ENCODE results near the gene IGSF9.

Gene IGSF9, protein sequence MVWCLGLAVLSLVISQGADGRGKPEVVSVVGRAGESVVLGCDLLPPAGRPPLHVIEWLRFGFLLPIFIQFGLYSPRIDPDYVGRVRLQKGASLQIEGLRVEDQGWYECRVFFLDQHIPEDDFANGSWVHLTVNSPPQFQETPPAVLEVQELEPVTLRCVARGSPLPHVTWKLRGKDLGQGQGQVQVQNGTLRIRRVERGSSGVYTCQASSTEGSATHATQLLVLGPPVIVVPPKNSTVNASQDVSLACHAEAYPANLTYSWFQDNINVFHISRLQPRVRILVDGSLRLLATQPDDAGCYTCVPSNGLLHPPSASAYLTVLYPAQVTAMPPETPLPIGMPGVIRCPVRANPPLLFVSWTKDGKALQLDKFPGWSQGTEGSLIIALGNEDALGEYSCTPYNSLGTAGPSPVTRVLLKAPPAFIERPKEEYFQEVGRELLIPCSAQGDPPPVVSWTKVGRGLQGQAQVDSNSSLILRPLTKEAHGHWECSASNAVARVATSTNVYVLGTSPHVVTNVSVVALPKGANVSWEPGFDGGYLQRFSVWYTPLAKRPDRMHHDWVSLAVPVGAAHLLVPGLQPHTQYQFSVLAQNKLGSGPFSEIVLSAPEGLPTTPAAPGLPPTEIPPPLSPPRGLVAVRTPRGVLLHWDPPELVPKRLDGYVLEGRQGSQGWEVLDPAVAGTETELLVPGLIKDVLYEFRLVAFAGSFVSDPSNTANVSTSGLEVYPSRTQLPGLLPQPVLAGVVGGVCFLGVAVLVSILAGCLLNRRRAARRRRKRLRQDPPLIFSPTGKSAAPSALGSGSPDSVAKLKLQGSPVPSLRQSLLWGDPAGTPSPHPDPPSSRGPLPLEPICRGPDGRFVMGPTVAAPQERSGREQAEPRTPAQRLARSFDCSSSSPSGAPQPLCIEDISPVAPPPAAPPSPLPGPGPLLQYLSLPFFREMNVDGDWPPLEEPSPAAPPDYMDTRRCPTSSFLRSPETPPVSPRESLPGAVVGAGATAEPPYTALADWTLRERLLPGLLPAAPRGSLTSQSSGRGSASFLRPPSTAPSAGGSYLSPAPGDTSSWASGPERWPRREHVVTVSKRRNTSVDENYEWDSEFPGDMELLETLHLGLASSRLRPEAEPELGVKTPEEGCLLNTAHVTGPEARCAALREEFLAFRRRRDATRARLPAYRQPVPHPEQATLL

DNA sequence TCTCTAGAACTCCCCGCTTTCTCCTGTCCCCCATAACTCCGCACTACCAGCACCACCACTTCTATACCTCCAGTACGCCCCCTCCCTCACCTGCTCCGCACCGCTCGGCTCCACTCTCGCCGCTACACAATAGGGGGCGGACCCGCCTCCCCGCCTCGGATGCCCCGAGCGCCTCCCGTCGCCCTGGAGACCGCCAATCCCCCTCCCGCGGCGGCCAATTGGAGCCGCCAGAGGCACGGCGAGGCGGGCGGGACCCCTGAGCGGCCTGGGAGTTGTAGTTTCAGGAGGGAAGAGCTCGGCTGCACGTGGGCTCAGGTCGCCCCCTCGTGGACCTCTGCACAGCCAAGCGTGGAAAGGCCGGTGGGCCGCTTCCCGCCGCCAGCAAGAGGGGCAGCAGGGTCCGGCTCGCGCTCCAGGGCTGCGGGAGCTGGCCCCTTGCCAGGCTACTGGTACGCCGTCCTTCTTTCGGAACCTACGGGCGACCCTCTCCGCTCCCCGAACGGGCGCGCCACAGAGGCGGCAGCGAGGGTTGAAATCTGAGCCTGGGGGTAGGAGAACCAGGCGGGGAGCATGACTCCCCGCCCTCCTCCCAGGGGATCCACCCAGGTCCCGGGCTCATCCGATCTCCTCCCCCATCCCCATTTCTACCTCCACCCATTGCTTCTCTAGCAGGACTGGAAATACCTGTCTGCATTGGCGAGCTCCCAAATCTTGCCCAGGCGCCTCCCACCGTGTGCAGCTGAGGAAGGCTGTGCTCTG lies at the start of gene IGSF9:
IGSF9 (minus strand) TSS at position 131 of the 759 bp plus-strand sequence. CDS start 2,159 bp downstream, outside the sequence.
- peak; percentile 58 to 67 for DNase-seq (ENCODE audit: low read depth in 2 of 2)

DNA sequence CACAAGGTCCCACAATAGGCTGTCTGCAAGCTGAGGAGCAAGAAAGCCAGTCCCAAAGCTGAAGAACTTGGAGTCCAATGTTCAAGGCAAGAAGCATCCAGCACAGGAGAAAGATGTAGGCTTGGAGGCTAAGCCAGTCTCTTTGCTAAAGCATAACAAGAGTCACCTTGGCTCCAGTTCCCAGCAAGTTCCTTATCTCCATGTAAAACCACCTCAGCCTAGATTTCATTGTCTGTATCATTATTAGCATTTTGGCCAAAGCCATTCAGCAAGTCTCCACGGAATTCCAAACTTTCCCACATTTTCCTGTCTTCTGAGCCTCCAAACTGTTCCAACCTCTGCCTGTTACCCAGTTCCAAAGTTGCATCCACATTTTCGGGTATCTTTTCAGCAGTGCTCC lies 49.5 kb upstream of the IGSF9 start:
- DNase-seq (ENCODE audit: low read depth in 2 of 2), result no peak

DNA sequence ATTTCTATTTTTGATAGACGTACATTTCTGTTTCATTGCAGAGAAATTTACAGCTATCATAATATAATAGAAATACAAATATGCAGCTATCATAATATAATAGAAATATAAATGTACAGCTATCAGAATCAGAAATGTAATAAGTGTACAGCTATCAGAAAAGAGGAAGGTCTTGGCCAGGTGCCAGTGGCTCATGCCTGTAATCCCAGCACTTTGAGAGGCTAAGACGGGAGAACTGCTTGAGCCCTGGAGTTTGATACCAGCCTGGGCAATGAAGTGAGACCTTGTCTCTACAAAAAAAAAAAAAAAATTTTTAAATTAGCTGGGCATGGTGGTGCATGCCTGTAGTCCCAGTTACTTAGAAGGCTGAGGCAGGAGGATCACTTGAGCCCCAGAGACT lies 48.5 kb upstream of the IGSF9 start:
- no peak for DNase-seq (ENCODE audit: low read depth in 2 of 2)

DNA sequence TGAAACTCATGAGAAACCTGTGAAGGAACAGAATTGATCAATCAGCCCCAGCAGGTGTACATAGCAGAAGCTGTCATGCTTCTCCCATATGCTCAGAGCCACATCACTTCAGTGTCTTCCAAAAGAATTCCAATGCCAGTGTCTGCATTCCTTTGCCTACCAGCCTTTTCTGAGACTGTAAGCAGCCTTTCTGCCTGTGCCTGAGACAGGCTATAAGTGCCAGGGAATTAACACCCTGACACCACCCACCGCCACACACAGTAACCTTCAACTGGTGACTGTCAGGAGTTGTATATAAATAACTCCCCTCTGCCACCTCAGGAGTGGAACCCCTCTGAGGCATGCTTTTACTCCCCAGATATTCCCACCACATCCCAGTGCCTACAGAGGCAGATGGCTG lies 46.7 kb upstream of the IGSF9 start:
- DNase-seq (ENCODE audit: low read depth in 2 of 2), result no peak

DNA sequence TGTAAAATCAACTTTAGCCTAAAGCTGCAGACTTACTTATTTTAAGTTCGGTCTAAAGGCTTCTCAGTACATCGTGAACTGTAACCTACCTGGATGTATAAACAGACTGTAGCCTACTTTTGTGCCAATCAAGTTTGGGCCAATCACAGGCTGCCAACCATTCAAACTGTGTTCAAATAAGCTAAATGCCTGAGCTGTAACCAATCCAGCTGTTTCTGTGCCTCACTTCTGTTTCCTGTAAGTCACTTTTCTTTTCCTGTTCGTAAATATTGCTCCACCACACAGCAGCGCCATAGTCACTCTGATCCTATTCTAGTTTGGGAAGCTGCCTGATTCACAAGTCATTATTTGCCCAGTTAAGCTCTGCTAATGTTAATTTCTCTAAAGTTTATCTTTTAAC lies 46.1 kb upstream of the IGSF9 start:
- DNase-seq (ENCODE audit: low read depth in 2 of 2), result no peak

DNA sequence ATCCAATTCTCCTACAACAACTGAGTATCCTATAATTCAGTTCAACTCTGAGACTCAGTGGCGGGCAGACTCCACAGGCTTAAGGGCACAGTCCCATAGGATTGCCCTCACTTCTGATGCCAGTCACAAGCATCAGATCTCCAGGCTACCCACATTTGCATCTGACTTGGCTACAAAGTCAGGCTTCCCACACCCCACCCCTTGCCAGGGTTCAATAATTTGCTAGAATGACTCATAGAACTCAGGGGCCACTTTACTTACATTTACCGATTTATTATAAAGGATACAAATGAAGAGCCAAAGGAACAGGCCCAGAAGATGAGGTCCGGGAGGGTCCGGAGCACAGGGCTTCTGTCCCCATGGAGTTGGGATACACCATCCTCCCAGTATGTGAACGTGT lies 44.6 kb upstream of the IGSF9 start:
- no peak for DNase-seq (ENCODE audit: low read depth in 2 of 2)

DNA sequence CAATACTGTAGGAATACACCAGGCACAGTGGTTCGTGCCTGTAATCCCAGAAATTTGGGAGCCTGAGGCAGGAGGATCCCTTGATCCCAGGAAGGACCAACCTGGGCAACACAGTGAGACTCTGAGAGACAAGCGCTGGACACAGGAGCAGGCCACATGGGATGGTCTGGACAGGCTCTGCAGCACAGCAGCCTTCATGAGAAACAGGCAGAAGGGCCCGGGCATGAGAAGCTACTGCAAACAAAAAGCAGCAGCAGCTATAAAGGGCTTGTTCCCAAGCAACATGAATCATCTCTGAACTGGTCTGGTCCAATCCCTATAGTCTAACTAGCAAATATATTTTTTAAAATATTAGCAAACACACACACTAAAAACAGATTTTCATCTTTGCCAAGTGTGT lies 44.2 kb upstream of the IGSF9 start:
- DNase-seq (ENCODE audit: low read depth in 2 of 2), result no peak

DNA sequence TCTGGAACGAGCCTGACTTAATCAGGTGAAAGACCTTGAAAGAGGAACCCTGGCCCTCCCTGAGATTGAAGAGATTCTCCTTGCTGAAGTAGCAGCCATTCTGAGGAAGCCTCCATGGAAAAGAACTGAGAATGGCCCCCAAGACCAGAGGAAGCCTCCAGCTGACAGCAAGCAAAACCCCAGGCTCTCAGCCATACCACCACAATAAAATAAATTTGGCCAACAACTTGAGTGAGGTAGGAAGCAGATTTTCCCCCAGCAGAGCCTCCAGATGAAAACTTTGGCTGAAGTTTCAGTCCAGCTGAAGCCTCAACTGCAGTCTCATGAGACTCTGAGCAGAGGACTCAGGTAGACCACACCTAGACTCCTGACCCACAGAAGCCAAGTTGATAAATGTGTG lies 42.6 kb upstream of the IGSF9 start:
- DNase-seq (ENCODE audit: low read depth in 2 of 2), result no peak

DNA sequence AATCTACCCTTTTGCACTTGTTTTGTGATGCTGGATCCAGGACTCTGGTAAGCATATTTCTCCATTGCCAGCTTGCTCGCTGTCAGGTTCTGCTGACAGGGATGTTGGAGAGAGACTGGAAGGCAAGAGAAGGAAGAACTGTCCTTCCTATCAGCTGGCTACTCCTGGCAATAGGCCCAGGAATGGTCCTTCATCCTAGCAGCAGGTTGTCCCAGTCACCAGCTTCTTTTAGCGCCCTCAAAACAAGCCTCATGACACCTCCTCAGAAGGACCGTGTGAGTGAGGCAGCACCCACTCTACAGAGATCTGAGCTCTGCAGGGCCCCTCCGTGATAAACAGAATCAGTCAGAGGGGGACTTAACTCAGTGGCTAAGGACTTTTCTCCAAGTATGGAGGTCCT lies 41.8 kb upstream of the IGSF9 start:
- no peak for DNase-seq (ENCODE audit: low read depth in 2 of 2)

DNA sequence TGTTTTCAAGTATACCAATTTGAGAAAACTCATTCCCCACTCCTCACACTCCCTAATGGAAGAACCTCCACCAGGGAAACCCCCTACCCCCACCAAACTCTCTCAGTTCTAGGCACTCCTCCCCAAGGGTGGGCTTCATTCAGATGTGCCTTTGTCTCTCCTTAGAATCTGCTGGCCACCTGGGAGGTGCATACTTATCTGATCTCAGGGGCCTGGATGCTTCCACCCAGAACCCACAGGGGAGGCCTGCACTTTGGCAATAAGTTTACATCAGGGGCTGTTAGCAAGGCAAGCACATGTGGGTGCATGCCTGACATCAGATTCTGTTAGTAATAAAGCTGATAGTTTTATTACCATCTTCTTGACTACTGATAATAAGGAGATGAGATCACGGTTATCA lies 41.1 kb upstream of the IGSF9 start:
- DNase-seq (ENCODE audit: low read depth in 2 of 2), result no peak

DNA sequence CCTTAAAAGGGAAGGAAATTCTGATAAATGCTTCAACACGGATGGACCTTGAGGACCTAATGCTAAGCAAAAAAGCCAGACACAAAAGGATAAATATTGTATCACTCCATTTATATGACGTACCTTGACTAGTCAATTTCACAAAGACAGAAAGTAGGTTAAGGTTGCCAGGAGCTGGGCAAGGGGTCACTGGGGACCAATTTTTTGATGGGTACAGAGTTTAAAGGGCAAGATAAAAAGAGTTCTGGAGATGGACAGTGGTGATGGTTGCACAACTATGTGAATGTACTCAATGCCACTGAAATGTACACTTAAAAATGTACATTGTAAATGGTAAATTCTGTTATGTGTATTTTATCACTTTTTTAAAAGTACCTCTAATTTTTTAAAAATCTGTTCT lies 40.7 kb upstream of the IGSF9 start:
- DNase-seq (ENCODE audit: low read depth in 2 of 2), result no peak

DNA sequence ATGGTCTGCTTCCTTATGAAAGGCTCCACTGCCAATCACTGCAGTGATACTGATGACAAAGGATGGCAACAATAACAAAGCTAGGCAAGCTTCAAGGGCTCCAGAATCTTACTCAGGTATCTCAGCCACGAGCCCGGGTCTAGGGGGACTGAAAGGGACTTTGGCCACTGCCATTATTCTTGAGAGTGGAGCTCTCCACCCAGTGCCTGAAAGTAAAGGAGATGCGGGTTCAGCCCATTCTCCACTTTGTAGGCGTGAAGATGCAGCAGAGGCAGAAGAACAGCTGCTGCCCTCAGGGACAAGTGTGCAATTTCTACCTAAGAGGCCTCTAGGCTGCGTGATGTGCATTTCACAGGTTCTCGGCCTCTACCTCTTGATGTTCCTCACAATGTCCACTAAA lies 40.1 kb upstream of the IGSF9 start:
- no peak for DNase-seq (ENCODE audit: low read depth in 2 of 2)

DNA sequence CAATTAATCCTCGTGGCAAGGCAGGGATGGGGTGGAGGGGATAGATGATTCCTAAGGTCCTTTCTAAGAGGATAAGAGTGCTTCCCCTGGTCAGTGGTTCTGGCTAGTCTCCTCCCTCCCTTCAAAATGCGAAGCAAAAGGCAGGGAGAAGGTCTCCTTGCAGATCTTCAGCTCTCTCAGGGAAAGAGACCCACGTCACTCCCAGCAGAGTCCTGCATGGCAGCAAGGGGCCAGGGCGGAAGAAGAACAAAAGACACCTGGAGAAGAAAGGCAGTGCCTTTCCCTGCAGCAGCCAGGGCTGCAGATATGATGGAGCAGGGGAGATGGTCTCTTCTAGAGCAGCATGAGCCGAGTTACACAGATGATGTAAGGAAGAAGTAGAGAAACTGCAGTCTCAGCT lies 38.3 kb upstream of the IGSF9 start:
- DNase-seq (ENCODE audit: low read depth in 2 of 2), result no peak

DNA sequence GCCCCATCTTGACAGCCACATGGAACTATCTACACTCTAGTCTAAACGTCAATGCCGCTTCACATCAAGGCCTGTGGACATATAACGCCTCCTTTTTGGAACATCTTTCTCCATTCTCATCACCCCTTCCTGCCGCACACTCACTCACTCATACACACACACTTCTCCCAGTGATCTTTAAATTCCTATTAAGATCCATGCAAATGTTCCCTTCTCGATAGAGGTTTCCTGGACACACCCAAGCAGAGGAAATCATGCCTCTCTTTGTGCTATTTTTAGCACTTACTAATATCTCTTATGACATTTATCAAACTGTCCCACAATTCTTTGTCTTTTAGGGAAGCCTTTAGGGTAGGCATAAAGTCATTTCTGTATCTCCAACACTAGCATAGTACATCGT lies 36.9 kb upstream of the IGSF9 start:
- DNase-seq (ENCODE audit: low read depth in 2 of 2), result no peak

DNA sequence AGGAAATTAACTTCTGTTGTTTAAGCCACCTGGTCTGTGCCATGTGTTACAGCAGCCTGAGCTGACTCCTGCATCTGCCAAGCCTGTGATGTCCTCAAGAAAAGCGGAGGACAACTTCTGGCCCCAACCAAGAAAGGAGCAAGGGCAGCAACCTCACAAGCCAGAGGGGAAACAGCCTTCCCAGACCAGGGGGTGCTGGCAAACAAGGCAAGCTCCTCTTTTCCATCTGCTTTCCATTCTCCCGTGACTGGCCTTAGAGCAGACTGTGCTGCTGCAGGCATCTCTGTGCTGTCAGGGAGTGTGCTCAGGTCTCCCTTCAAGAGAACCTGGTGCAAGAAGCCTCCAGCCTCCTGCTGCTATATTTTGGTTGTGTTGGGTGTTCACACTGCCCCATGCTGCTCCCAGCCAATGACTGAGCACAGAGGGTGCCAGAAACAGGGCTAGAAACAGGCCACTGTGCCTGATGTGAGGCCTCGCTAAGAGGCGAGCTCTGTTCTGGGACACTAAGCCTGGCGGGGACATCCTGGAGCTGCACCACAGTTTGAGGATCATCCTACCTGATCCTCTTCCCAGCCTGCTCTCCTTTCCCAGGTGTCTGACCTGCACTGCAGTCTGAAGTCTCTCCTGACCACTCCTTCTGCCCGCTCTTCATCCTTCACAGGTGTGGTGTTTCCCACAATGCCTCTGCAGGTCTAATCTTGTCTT lies 36.1 kb upstream of the IGSF9 start:
- DNase-seq (ENCODE audit: low read depth in 2 of 2), result no peak

DNA sequence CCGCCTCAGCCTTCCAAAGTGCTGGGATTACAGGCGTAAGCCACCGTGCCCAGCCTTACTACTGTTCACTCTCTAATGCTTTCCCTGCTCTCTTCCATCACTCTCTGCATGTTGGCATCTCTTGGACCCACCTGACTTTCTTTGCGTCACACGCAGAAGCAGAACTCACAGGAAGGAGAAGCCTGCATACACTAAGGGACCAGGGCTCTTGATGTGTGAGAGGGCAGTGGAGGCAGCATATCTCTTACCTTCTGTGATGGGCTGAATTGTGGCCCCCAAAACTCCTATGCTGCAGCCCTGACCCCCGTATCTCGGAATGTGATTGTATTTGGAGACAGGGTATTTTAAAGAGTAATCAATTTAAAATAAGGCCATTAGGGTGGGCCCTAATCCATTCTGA lies 35.4 kb upstream of the IGSF9 start:
- no peak for DNase-seq (ENCODE audit: low read depth in 2 of 2)

DNA sequence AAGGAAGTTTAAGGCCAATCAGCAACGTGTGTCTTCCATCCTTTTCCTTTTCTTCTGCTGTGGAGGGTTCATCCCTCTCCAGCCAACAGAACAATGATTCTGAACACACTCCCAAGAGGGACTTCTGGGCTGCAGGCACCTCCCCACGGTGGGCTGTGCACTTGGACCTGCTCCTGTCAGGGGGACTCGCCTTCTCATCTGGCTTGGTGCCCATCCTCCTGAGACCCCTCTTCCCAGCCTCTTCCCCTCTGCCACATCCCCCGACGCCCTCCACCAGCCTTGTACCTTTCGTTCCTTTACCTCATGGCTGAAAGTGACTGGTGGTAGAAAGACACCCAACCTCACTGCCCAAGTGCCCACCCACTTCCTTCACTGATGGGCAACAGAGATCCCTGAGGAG lies 34.7 kb upstream of the IGSF9 start:
- DNase-seq (ENCODE audit: low read depth in 2 of 2), result no peak

DNA sequence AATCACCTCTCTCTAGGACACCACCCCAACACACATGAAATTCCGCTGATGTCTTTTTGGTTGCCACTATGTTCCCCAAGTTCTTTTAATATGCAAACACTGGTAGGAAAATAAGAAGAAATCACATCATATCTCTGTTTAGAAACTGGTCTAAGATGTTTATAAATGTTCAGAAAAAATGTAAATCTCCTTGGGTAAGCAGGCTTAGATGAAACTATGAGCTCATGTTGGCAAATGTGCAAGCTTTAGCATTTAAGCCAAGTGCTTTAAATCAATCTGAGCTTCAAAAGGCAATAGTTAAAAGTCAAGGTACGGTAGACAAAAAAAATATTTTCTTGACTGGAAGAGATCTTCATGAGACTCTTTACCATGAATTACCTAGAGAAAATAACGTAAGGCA lies 33.8 kb upstream of the IGSF9 start:
- DNase-seq (ENCODE audit: low read depth in 2 of 2), result no peak

DNA sequence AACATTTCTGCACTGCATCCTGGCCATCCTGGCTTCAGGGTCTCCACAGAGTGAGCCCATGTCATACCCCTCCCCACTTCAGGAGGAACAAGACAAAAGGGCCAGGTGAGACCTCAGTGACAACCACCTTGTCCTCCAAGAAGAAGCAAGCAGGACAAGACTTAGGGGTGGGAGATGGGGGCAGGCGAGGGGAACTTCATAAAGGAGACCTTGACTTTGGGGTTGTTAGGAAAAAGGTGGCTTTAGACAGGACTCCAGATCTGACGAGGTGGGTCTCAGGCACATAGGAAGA lies 32.6 kb upstream of the IGSF9 start:
- DNase-seq (ENCODE audit: low read depth in 2 of 2), result no peak

DNA sequence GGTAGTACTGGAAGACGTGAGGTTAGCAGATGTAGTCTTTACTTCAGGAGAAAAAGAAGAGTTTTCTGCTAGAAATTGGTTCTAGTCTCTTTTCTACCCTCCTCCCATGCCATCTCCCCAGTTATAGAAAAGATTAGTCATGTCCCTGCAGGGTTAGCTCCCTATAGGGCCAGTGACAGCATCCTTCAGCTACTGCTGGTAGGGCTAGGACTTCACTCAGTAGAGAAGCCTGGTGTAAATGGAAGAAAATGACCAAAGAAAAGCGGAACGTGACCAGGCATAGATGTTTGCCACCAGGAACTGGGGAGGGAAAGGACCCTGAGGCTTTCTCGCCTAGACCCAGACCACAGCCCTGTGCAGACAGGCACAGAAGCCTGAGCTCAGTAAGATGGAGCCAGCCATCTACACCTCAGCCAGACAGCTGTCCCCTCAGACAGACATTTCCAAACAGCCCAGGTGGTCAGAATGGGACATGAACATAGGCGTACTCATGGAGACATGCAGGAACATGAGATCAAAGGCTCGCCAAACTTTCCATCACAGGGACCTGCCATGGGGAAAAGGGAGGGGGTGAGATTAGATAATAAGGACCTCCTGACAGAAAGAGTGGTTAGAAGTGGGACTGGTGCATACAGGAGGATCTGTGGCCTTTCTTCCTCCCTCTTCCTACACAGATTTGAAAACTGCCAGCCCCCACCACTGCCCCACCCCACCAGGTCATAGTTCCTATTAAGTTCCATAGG lies 32.1 kb upstream of the IGSF9 start:
- no peak for DNase-seq (ENCODE audit: low read depth in 2 of 2)

All from stimulated activated CD8-positive, alpha-beta memory T cell treated with anti-CD3 and anti-CD28 coated beads, Interleukin-7, amount 100 ng/mL, for 1 hour (primary cell).